Right lobe of liver (tissue), 4 donors: ENCODE results near the gene RAPGEF3.
A peak's percentile ranks its signal among the peaks of the same experiment; 100 is the strongest.

Experiments
- CTCF ChIP-seq, 4 donors: fragments of 200-600 bp in 3 of 4; fragments of 450-650 bp in 1 of 4; IDR thresholded peaks; one replicate each; pipeline versions ENCODE4 v1.5.1 to v1.8.0; 2016 to 2022; ENCODE audit warnings: antibody characterized with exemption in 4 of 4, mild to moderate bottlenecking in 2 of 4
- POLR2A ChIP-seq: fragments of 450-650 bp; IDR thresholded peaks from one replicate; pipeline ENCODE4 v1.6.1; 2017; ENCODE audit warnings: antibody characterized with exemption, mild to moderate bottlenecking
- donor health status: DM: no; HTN: no; CAD: no.
- donor health status: DM: no; HTN: no; CAD: no.
- donor health status: DM: no; HTN: yes; CAD: no.

- peak; percentile 88 for TF ChIP-seq POLR2A
- TF ChIP-seq CTCF (IDR thresholded peaks at IDR 0.05) = peak in 3 of 4 donors; percentile 30 to 67 (median 31)
Observed at GRCh38 chr12:47773062-47773857, 14.6 kb upstream of the RAPGEF3 start, which contains the start of gene SLC48A1.
